ACC112 (cell line): ENCODE measurements around the gene ENPP6.

Experiments
- H2AFZ ChIP-seq: fragments of 200-600 bp; sonication (generic); one replicate; pipeline ENCODE4 v1.6.0; 2017; ENCODE audit warnings: antibody characterized with exemption, low read length; ENCODE audit not compliant: unreplicated experiment
- H3K27ac ChIP-seq: fragments of 200-600 bp; sonication (generic); 2 replicates; pipeline ENCODE4 v1.5.1; 2014; ENCODE audit warnings: low read depth, mild to moderate bottlenecking, antibody characterized with exemption, low read length, moderate library complexity
- H3K27me3 ChIP-seq: fragments of 200-600 bp; sonication (generic); 2 replicates; pipeline ENCODE4 v1.6.1; 2014; ENCODE audit warnings: mild to moderate bottlenecking, antibody characterized with exemption, low read length, moderate library complexity, mixed read lengths; ENCODE audit not compliant: insufficient read depth
- H3K36me3 ChIP-seq: fragments of 200-600 bp; sonication (generic); 2 replicates; pipeline ENCODE4 v1.6.1; 2016; ENCODE audit warnings: mild to moderate bottlenecking, antibody characterized with exemption, low read length, moderate library complexity, mixed read lengths; ENCODE audit not compliant: insufficient read depth
- H3K4me1 ChIP-seq: fragments of 200-600 bp; sonication (generic); one replicate; pipeline ENCODE4 v1.6.1; 2016; ENCODE audit warnings: low read length, mixed read lengths; ENCODE audit not compliant: insufficient read depth, unreplicated experiment, control insufficient read depth
- H3K4me3 ChIP-seq: fragments of 200-600 bp; sonication (generic); 2 replicates; pipeline ENCODE4 v1.5.1; 2014; ENCODE audit warnings: mild to moderate bottlenecking, low read depth, low read length
- H3K79me2 ChIP-seq: fragments of 200-600 bp; sonication (generic); one replicate; pipeline ENCODE4 v1.6.0; 2016; ENCODE audit warnings: low read length; ENCODE audit not compliant: control insufficient read depth, unreplicated experiment, insufficient read depth

The ENPP6 gene

DNA sequence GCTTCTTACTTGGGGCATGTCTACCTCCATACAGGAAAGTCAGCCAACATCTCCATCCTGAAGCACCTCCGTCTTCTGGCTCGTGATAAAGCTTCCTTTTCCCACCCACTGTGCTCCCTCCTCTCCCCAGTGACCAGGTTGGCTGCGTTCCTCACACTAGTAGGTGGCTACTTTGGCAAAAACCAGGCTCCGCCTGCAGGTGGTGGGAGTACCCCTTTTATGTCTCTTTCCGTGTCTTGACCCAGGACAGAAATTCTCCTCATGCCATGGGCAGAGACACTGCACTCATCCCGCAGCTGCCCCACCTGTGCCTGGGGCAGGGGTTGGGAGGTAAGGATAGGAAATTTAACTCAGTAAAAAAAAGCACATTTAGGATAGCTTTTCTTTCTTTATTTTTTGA, 50.9 kb downstream of the ENPP6 start:
- no peak overlapping the region for H3K4me3 ChIP-seq
- peaks cover 42% of the 10 kb centered on the region for H3K27me3 ChIP-seq
- H3K36me3 ChIP-seq: no peaks in the 10 kb centered on the region

DNA sequence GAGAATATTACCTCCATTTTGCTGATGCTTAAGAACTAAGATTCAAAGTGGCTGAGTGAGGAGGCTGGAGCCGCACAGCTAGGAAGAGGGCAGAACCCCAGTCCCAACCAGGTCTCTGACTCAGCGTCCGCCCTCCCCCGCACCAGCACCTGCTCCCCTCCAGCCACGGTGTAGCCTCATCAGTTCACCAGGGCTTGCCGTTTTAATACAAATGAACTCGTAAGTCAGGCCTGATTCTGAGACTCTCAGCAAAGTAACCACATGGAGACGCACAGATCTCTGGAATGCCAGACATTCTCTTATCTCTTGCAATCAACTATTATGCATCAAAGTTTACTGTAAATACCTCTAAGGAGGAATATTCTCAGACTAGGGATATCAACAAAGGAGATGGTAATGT, 52.4 kb downstream of the ENPP6 start:
- no peak overlapping the region for H3K27ac ChIP-seq
- no peak overlapping the region for H3K4me3 ChIP-seq
- no peaks in the 10 kb centered on the region for H3K4me1 ChIP-seq
- no peaks in the 10 kb centered on the region for H3K79me2 ChIP-seq
- H3K27me3 ChIP-seq: peaks cover 42% of the 10 kb centered on the region
- H2AFZ ChIP-seq: no peak overlapping the region
- H3K36me3 ChIP-seq: no peaks in the 10 kb centered on the region

More for the DNA sequence above, 50.9 kb downstream of the ENPP6 start:
- H3K27ac ChIP-seq: no peak overlapping the region
- H2AFZ ChIP-seq: no peak overlapping the region
- no peaks in the 10 kb centered on the region for H3K4me1 ChIP-seq
- no peaks in the 10 kb centered on the region for H3K79me2 ChIP-seq

DNA sequence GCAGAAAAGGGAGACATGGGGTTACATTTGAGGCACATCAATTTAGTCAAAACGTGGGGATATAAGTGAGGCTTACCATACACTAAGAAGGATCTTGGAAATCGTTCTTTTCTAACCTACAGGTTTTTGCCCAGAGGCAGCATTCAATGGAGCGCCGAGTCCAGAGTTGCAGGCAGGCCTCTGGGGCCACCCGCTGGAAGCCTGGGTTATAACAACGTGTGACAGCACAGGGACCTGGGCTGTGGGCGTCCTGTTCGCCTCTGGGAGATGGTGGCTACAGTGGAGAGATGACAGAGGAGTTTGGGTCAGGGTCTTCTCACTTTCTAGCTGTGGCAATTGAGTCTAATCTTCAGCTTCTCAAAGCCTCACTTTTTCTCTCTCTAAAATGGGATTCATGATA, 53.9 kb downstream of the ENPP6 start:
- Histone ChIP-seq H3K4me1 (no peaks in the 10 kb centered on the region), H3K4me3 (no peak overlapping the region), H3K36me3 (no peaks in the 10 kb centered on the region), H3K79me2 (no peaks in the 10 kb centered on the region), H2AFZ (no peak overlapping the region), H3K27ac (no peak overlapping the region), H3K27me3 (peaks cover 42% of the 10 kb centered on the region)

DNA sequence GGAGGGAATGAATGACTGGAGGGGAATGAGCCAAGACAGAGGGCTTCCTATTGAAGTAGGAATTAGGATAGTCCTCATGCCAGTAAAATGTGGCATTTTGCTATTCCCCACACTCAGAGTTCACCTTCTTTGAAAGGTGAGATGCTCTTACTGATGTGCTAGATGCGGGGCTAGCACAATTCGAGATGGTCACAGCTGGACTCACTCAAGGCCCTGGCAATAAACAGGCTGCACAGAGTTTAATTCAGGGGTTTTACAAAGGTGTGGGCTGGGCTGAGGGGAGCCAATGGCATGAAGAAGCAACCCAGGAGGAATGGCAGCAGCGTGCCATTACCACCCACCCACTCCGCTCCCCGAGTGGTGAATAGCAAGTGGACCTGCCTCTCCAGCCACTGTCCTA, 55.1 kb downstream of the ENPP6 start:
- Histone ChIP-seq H3K27ac (no peak overlapping the region), H3K4me1 (no peaks in the 10 kb centered on the region), H3K79me2 (no peaks in the 10 kb centered on the region), H3K4me3 (no peak overlapping the region), H2AFZ (no peak overlapping the region), H3K27me3 (peaks cover 35% of the 10 kb centered on the region), H3K36me3 (no peaks in the 10 kb centered on the region)

DNA sequence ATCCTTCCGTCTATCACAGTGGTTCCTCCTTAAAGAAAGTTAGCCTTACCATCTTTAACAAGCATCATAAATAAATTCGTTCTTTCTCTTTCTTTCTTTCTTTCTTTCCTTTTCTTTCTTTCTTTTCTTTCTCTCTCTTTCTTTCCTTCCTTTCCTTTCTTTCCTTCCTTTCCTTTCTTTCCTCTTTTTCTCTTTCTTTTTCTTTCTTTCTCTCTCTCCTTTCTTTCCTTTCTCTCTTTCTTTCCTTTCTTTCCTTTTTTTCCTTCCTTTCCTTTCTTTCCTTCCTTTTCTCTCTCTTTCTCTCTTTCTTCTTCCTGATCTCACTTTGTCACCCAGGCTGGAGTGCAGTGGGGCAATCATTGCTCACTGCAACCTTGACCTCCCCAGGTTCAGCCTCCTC, 60.4 kb downstream of the ENPP6 start:
- Histone ChIP-seq H3K27ac (no peak overlapping the region), H3K4me3 (no peak overlapping the region), H3K4me1 (no peaks in the 10 kb centered on the region), H2AFZ (no peak overlapping the region), H3K79me2 (no peaks in the 10 kb centered on the region), H3K27me3 (no peaks in the 10 kb centered on the region), H3K36me3 (no peaks in the 10 kb centered on the region)

DNA sequence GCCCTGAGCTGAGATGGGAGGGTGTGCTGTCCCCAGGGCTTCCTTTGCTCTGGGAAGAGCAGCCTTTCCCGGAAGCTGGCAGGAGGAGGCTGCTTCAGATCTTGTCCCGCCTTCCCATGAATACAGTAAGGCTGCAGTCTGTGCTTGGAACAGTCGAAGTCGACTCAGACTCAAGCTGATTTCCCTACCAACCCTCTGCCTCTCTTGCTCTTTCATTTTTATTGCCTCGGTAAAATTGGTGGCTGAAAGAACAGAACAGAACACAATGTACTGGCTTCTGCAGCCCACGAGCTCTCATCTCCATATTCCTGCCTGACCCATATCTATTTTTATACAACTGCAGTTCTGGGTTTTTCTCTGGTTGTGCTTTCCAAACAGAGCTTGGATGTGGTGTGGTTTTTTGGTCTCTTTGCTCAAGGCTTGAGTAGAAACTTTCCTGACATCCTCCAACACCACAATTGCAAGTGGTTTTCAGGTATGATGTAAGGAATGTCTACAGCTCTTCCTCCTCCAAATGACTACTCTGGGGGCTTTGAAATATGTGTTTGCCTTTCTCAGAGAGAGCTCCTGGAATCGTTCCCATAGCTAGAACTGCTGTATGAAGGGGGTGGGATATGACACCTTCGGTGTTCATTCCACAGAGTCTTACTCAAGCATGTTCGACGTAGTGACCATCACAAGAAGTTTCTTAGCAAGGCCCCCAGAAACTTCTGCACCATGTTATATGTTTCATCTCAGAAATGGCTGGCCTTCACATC, 61.3 kb downstream of the ENPP6 start:
- no peaks in the 10 kb centered on the region for H3K4me1 ChIP-seq
- no peak overlapping the region for H2AFZ ChIP-seq
- no peaks in the 10 kb centered on the region for H3K79me2 ChIP-seq
- H3K36me3 ChIP-seq: no peaks in the 10 kb centered on the region
- no peak overlapping the region for H3K4me3 ChIP-seq
- no peak overlapping the region for H3K27ac ChIP-seq
- no peaks in the 10 kb centered on the region for H3K27me3 ChIP-seq

DNA sequence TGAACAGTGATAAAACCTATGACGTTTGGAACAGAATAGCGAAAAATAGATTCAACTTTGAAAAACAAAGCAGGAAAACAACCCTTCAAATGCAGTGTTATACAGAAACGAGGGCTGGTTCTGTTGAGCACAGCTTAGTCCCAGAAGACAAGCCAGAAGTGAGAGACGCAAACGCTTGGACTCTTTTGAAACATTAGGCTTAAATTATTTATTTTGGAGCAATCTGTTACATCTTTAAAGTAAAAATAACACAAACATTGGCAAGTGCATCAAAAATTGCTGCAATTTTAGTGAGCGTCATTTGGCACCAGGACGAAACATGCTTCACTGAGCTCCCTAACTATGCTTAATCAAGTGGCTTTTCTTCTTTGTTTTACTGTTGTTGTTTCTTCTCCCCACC, 63.5 kb downstream of the ENPP6 start:
- H3K4me3 ChIP-seq: no peak overlapping the region
- no peaks in the 10 kb centered on the region for H3K4me1 ChIP-seq
- no peaks in the 10 kb centered on the region for H3K36me3 ChIP-seq
- no peak overlapping the region for H3K27ac ChIP-seq
- H3K79me2 ChIP-seq: no peaks in the 10 kb centered on the region
- no peak overlapping the region for H2AFZ ChIP-seq
- no peaks in the 10 kb centered on the region for H3K27me3 ChIP-seq

DNA sequence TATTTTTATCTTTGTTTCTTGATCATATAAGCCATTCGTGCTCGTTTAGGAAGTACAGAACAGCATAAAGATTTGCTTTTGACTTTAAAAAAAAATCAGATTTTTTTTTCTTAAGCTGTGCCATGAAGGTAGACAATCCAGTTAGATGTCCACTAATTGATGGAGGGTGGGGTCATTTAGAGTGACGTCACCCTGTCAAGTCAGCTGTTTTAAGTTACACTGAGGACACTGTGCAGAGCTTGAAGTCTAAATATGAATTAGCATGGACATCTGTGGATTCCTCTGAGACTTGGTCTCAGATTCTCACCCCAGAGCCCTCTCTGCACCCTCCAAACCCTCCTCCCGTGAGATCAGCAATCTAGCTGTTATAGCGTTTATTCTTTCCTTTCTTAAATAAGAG, 63.9 kb downstream of the ENPP6 start:
- no peaks in the 10 kb centered on the region for H3K79me2 ChIP-seq
- no peak overlapping the region for H3K27ac ChIP-seq
- H3K4me3 ChIP-seq: no peak overlapping the region
- no peak overlapping the region for H2AFZ ChIP-seq
- no peaks in the 10 kb centered on the region for H3K27me3 ChIP-seq
- no peaks in the 10 kb centered on the region for H3K4me1 ChIP-seq
- no peaks in the 10 kb centered on the region for H3K36me3 ChIP-seq

DNA sequence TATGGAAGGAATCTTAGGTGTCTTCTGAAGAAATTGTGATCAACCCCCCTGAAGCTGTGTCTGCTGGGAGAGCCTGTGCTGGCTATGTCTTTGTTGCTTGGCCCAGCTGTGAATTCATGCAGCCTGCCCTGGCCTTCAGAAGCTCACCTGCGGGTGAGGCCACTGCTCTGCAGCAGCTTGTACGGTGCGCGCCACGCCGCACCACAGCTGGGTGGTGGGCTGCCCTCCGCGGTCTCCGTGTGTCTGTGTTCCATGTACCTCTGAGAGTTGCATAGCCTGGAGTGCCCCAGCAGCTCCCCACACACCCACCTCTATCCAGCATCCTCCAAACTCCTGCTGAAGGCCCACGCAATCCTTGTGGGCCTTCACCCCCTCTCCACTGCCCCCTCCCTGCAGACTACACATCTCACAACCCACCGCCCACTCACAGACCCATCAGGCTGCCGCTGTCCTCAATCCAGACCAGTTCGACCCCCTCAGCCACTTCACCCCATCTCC, 65.6 kb downstream of the ENPP6 start:
- Histone ChIP-seq H3K79me2 (no peaks in the 10 kb centered on the region), H3K27ac (no peak overlapping the region), H3K4me1 (no peaks in the 10 kb centered on the region), H3K36me3 (no peaks in the 10 kb centered on the region), H3K4me3 (no peak overlapping the region), H2AFZ (no peak overlapping the region), H3K27me3 (no peaks in the 10 kb centered on the region)

DNA sequence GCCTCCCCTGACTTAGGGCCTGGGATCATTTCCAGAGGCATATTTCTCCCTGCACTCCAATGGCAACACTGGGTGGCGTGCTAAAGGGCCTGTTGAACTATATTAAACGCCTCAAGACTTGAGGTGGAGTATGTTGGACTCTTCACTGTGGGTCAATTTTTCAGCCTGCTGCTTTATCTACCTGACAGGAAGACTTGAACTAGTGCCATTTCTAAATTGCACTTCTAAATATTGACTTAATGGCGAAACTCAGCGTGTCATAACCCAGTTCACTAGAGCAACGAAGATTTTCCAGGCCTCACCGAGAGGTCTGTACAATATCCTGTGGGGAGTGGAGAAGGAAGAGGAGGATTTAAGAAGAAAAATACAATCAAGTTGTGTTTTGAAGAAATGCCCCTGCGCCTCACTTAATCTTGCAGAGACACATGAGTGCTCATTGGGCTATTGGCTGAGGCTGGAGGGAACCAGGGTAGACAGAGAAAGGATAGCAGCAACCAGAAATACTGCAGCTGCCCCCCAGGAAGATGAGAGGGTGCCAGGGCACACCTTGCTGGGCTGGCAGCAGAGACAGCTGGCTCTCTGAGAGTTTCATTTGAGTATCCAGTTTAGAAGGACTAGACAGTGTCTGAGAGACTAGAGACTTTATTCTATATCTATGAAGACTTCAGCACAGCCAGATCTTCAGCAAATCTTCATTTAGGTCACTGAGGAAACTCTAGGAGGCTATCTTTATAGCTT, 67.4 kb downstream of the ENPP6 start:
- no peak overlapping the region for H3K27ac ChIP-seq
- no peak overlapping the region for H2AFZ ChIP-seq
- H3K4me1 ChIP-seq: no peaks in the 10 kb centered on the region

More for the DNA sequence above, 67.4 kb downstream of the ENPP6 start:
- H3K27me3 ChIP-seq: no peaks in the 10 kb centered on the region
- no peaks in the 10 kb centered on the region for H3K79me2 ChIP-seq
- no peaks in the 10 kb centered on the region for H3K36me3 ChIP-seq
- H3K4me3 ChIP-seq: no peak overlapping the region
